GM18873 (cell line): ENCODE measurements around the gene GUCA2A.

Source experiments
- ATAC-seq: cut with Tn5 transposase; IDR thresholded peaks from one replicate; pipeline ENCODE4 v1.9.1; 2021; ENCODE audit warnings: mild to moderate bottlenecking, moderate library complexity, moderate number of reproducible peaks; ENCODE audit not compliant: unreplicated experiment, low FRiP score

The GUCA2A gene

DNA sequence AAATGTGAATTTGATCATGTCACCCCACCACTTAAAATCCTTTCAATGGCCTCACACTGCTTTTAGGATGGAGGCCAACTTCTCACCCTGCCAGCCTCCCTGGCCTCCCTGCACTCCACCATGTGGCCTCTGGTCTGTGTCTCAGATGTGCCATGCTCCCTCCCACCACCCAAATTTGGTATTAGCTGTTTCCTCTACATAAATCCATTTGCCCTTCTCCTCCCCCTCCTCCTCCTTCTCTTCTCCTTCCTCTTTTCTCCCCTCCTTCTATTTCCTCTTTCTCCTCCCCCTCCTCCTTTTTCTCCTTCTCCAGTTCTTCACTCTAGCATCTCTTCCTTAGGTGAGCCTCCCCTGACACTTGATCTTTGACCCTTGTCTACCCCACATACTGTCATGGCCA lies 28.1 kb downstream of the GUCA2A start:
- ATAC-seq, result no peak

GRCh38 chr1:42135426-42135825 lies 29.1 kb downstream of the GUCA2A start:
- ATAC-seq, result no peak

GRCh38 chr1:42133809-42134526 lies 30.6 kb downstream of the GUCA2A start:
- no peak for ATAC-seq

- ATAC-seq, result no peak
Measured at GRCh38 chr1:42133390-42133789, 31.2 kb downstream of the GUCA2A start.

DNA sequence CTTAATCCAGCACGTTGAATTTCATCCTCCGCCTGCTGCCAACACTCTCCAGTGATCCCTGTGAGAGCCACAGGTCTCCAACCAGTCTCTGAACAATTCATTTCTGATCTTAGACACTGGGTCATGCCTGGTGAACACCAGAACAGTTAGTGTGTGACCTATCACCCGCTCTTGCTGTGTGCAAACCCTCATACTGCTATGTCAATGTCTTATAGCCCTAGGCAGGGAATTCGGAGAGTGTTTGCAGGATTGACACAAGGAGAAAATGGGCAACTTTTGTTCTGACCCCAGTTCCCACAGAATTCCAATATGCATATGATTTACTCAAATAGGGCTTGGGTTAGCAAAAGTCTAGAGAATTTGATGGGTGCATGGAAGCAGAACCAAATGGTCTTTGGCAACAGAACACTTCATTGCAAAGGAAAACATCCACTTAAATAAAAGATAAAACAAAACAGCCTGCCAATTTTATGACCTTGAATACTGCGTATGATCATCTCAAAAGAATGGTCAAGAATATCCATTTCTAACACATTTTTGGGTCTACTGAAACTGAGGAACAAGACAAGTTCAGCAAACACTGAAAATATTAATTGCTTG lies 34.4 kb downstream of the GUCA2A start:
- no peak for ATAC-seq

- no peak for ATAC-seq
Measured at GRCh38 chr1:42128964-42129363, 35.6 kb downstream of the GUCA2A start.

GRCh38 chr1:42128499-42128898 lies 36.0 kb downstream of the GUCA2A start:
- no peak for ATAC-seq

- no peak for ATAC-seq
Measured at GRCh38 chr1:42127767-42128166, 36.8 kb downstream of the GUCA2A start.

- ATAC-seq, result no peak
Measured at GRCh38 chr1:42125552-42125951, 39.0 kb downstream of the GUCA2A start.

DNA sequence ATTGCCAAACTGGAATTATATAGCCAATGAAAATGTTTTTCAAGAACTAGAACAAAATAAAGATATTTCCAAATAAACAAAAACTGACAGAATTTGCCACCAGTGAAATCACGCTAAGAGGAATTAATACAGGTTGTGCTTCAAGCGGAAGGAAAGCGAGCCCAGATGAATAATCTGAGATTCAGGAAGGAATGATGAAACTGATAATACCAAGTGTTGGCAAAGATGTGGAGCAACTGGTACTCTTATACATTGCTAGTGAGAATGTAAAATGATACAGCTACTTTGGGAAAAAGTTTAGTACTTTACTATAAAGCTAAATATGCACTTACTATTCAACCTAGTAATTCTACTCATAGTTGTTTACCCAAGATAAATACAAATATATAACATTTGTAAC lies 42.1 kb downstream of the GUCA2A start:
- no peak for ATAC-seq

GRCh38 chr1:42118125-42118524 lies 46.4 kb downstream of the GUCA2A start:
- ATAC-seq, result no peak

DNA sequence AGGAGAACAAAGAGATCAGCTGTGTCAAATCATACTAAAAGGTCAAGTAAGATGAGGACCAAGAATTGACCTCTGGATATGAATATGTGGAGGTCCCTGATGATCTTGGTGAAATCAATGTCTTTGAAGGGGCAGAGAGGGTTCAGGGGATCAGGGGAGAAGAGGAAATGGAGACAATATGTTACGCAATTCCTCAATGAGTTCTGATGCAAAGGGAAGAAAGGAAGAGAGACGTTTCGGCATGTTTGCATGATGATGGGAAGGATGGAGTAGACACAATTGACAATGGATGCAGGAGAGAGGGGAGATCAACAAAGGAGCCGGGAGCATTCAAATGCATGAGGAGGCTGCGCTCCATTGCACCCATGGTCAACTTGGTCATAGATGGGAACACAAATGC lies 47.3 kb downstream of the GUCA2A start:
- no peak for ATAC-seq

GRCh38 chr1:42114229-42114628 lies 50.3 kb downstream of the GUCA2A start:
- no peak for ATAC-seq
